SK-N-SH (cell line): ENCODE measurements around the gene HDAC7. TPM values are rescaled to one million over a fixed set of nuclear protein-coding genes. Genes with fewer than 3 reads are reported as not detected.

Experiments used
- CTCF ChIA-PET: fragments of 300-600, 350-600 bp; formaldehyde crosslinking; extraction: SDS; loops from one replicate; lab custom pipeline; 2021; lab: Yijun Ruan, JAX
- POLR2A ChIA-PET: fragments of 350-600 bp; sonication (Branson Sonifier 250); formaldehyde crosslinking; extraction: SDS; loops from one replicate; lab custom pipeline; 2020; ENCODE audit warnings: antibody characterized with exemption, inconsistent platforms; lab: Yijun Ruan, JAX
- DNase-seq: peaks from one replicate; pipeline ENCODE4 v3.0.0; 2012
- H2AFZ ChIP-seq: fragments of 200-600 bp; sonication (generic); 2 replicates; pipeline ENCODE4 v1.8.1; 2016; ENCODE audit warnings: antibody characterized with exemption, mild to moderate bottlenecking, low read depth
- H3F3A ChIP-seq: fragments of 200-600 bp; sonication (generic); replicated peaks from 2 replicates; pipeline ENCODE3; 2016; ENCODE audit warnings: antibody characterized with exemption, mild to moderate bottlenecking; ENCODE audit not compliant: insufficient read depth
- H3K27ac ChIP-seq, 2 experiments: fragments of 200-500 bp in 1 of 2; fragments of 200-600 bp in 1 of 2; sonication (Bioruptor generic) in 1 of 2; sonication (generic), shearing (Covaris generic) in 1 of 2; 2 replicates each; pipeline versions ENCODE4 v1.5.1 to v1.6.1; 2014 to 2016; ENCODE audit warnings: low read depth in 2 of 2, inconsistent platforms in 1 of 2, low read length in 1 of 2, mild to moderate bottlenecking in 1 of 2, mixed read lengths in 1 of 2
- H3K27me3 ChIP-seq: fragments of 200-600 bp; sonication (generic), shearing (Covaris generic); 2 replicates; pipeline ENCODE4 v1.6.1; 2016; ENCODE audit warnings: mixed run types; ENCODE audit not compliant: insufficient read depth
- H3K36me3 ChIP-seq, 2 experiments: fragments of 200-500 bp in 1 of 2; fragments of 200-600 bp in 1 of 2; sonication (Bioruptor generic) in 1 of 2; sonication (generic) in 1 of 2; replicated peaks in 1 of 2; 2 replicates each; pipeline versions ENCODE3 to v1.5.1; 2014 to 2016; ENCODE audit warnings: low read length in 1 of 2, mild to moderate bottlenecking in 1 of 2; ENCODE audit not compliant: insufficient read depth in 2 of 2, control insufficient read depth in 1 of 2
- H3K4me1 ChIP-seq, 2 experiments: fragments of 200-500 bp in 1 of 2; fragments of 200-600 bp in 1 of 2; sonication (Bioruptor generic) in 1 of 2; sonication (generic), shearing (Covaris generic) in 1 of 2; 2 replicates each; pipeline versions ENCODE4 v1.5.1 to v1.6.1; 2014 to 2016; ENCODE audit warnings: low read depth in 1 of 2, low read length in 1 of 2, mixed run types in 1 of 2; ENCODE audit not compliant: insufficient read depth in 2 of 2, control insufficient read depth in 1 of 2
- H3K4me2 ChIP-seq: fragments of 200-600 bp; sonication (generic), shearing (Covaris generic); 2 replicates; pipeline ENCODE4 v1.6.1; 2017; ENCODE audit warnings: mixed run types
- H3K4me3 ChIP-seq, 2 experiments: fragments of 200-500 bp in 1 of 2; fragments of 200-600 bp in 1 of 2; sonication (Bioruptor generic) in 1 of 2; sonication (generic), shearing (Covaris generic) in 1 of 2; 2 replicates each; pipeline versions ENCODE4 v1.5.1 to v1.8.1; 2014 to 2016; ENCODE audit warnings: low read depth in 2 of 2, inconsistent platforms in 1 of 2, low read length in 1 of 2, mild to moderate bottlenecking in 1 of 2, mixed read lengths in 1 of 2, moderate library complexity in 1 of 2
- H3K79me2 ChIP-seq: fragments of 200-600 bp; sonication (generic); 2 replicates; pipeline ENCODE4 v1.8.1; 2017; ENCODE audit warnings: mild to moderate bottlenecking; ENCODE audit not compliant: insufficient read depth
- H3K9ac ChIP-seq: fragments of 200-600 bp; sonication (generic); 2 replicates; pipeline ENCODE4 v1.6.1; 2017; ENCODE audit warnings: mixed run types
- H3K9me2 ChIP-seq: fragments of 200-600 bp; sonication (generic); 2 replicates; pipeline ENCODE4 v1.6.1; 2017; ENCODE audit warnings: mixed run types
- H3K9me3 ChIP-seq: fragments of 200-600 bp; sonication (generic); 2 replicates; pipeline ENCODE4 v1.6.1; 2017; ENCODE audit warnings: mixed run types, mild to moderate bottlenecking, moderate library complexity
- H4K20me1 ChIP-seq: fragments of 200-600 bp; sonication (generic); 2 replicates; pipeline ENCODE4 v1.6.1; 2017; ENCODE audit warnings: mild to moderate bottlenecking, mixed run types; ENCODE audit not compliant: insufficient read depth
- CHD2 ChIP-seq: fragments of 150-350 bp; IDR thresholded peaks from 2 replicates; pipeline ENCODE4 v1.6.1; 2018; ENCODE audit warnings: low read length; ENCODE audit not compliant: partially characterized antibody
- ELF1 ChIP-seq: IDR thresholded peaks from 2 replicates; pipeline ENCODE4 v1.4.0; 2012
- EP300 ChIP-seq, 2 experiments: IDR thresholded peaks; 2 replicates each; pipeline versions ENCODE4 v1.4.0 to v1.6.1; 2012; ENCODE audit warnings: borderline replicate concordance in 1 of 2, low read depth in 1 of 2, low read length in 1 of 2
- EZH2phosphoT487 ChIP-seq: fragments of 200-600 bp; sonication (generic); IDR thresholded peaks from 2 replicates; pipeline ENCODE4 v1.6.1; 2017; ENCODE audit warnings: low read depth, mixed run types, mild to moderate bottlenecking, antibody characterized with exemption, moderate library complexity, borderline replicate concordance
- FOXJ3 ChIP-seq: sonication (generic); formaldehyde crosslinking; IDR thresholded peaks from 2 replicates; pipeline ENCODE4 v1.5.1; 2020; ENCODE audit warnings: mild to moderate bottlenecking, missing genetic modification reagents
- FOXM1 ChIP-seq: IDR thresholded peaks from 2 replicates; pipeline ENCODE4 v1.4.0; 2012; ENCODE audit warnings: low read depth, mild to moderate bottlenecking
- GATA2 ChIP-seq: sonication (generic); formaldehyde crosslinking; IDR thresholded peaks from 2 replicates; pipeline ENCODE4 v1.5.0; 2020; ENCODE audit warnings: mild to moderate bottlenecking, missing genetic modification reagents
- IRF3 ChIP-seq: fragments of 150-350 bp; IDR thresholded peaks from 2 replicates; pipeline ENCODE4 v1.6.1; 2016; ENCODE audit warnings: mild to moderate bottlenecking, low read depth, low read length
- JUND ChIP-seq: IDR thresholded peaks from 2 replicates; pipeline ENCODE4 v1.4.0; 2012
- NFIC ChIP-seq: IDR thresholded peaks from 2 replicates; pipeline ENCODE4 v1.4.0; 2012; ENCODE audit warnings: borderline replicate concordance
- RAD21 ChIP-seq: IDR thresholded peaks from 2 replicates; pipeline ENCODE4 v1.6.1; 2012; ENCODE audit warnings: mild to moderate bottlenecking, low read length
- RFX5 ChIP-seq: IDR thresholded peaks from 2 replicates; pipeline ENCODE4 v1.6.1; 2012; ENCODE audit warnings: mild to moderate bottlenecking, improper control_type of control experiment, low read length
- SMC3 ChIP-seq: IDR thresholded peaks from 2 replicates; pipeline ENCODE4 v1.6.1; 2012; ENCODE audit warnings: low read depth, low read length, improper control_type of control experiment
- TEAD4 ChIP-seq: IDR thresholded peaks from 2 replicates; pipeline ENCODE4 v1.4.0; 2012; ENCODE audit warnings: mild to moderate bottlenecking, borderline replicate concordance; ENCODE audit not compliant: insufficient read depth
- WGBS: methylation state at CpG from one replicate; pipeline ENCODE4 v1.1.6; 2017; ENCODE audit warnings: low lambda C conversion rate; 5-methylcytosine and 5-hydroxymethylcytosine counted together
- polyA plus RNA-seq, 3 experiments: library from polyadenylated mRNA; depleted of rRNA; stranded (reverse); fragments of >200 nt; gene quantifications; 2 replicates each; pipeline ENCODE4 v1.2.3, GENCODE V29; 2012
- TF ChIP-seq, protein P1 (sequence below): IDR thresholded peaks from 2 replicates; pipeline ENCODE4 v1.6.1; 2012; ENCODE audit warnings: mild to moderate bottlenecking, low read depth, low read length, moderate library complexity

Gene HDAC7
- polyA plus RNA-seq, 1 of the 3 experiments (the other 2 are of a cell fraction), result 51.0 TPM

GRCh38 chr12:47834199-47834903, 14.6 kb upstream of the HDAC7 start (continued):
- TF ChIP-seq FOXJ3 (CRISPR knock-in tag), result no peak

DNA sequence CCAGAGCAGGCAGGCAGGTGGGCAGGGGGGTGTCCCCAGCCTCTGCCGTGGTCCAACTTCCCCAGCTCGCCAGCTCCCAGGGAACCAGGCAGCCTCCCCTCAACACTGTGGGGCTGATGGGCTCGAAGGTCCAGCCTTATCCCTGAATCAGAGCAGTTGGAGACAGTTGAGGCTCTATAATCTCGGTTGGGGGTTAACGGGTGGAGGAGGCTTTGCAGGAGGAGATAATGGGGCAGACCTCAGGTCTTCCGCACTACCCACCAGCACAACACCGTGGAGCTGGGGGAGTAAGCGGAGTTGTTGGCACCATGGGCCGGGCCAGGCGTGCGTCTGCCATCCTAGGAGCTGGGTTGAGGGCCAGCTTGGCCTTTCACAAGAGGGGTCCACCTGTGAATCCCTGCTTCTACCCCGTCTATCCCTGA, 13.9 kb upstream of the HDAC7 start:
- H3K4me1 ChIP-seq, result peaks cover 5 to 11% of the 10 kb centered on the region in 2 experiments; a peak in 3 of 4 replicates
- ChIA-PET CTCF (interaction anchor here (0.9 to 25.6 kb wide), 11 partner anchors 13 to 182 kb away, joined by 4 to 458 read pairs (median 5); partner anchors contain the start of genes HDAC7, RAPGEF3, RPAP3 and SLC48A1), POLR2A (no interaction called here)

More for the DNA sequence above, 13.9 kb upstream of the HDAC7 start:
- TF ChIP-seq RFX5 (no peak), EZH2phosphoT487 (no peak), ELF1 (no peak), FOXM1 (no peak), RAD21 (no peak), GATA2 (CRISPR knock-in tag) (no peak), SMC3 (no peak), NFIC (no peak), CHD2 (no peak), TEAD4 (no peak), JUND (no peak), EP300 (IDR thresholded peaks at IDR 0.05; ENCODE audit: borderline replicate concordance in 1 of 2, low read depth in 1 of 2, low read length in 1 of 2) (no peak), IRF3 (no peak)
- TF ChIP-seq, protein P1, sequence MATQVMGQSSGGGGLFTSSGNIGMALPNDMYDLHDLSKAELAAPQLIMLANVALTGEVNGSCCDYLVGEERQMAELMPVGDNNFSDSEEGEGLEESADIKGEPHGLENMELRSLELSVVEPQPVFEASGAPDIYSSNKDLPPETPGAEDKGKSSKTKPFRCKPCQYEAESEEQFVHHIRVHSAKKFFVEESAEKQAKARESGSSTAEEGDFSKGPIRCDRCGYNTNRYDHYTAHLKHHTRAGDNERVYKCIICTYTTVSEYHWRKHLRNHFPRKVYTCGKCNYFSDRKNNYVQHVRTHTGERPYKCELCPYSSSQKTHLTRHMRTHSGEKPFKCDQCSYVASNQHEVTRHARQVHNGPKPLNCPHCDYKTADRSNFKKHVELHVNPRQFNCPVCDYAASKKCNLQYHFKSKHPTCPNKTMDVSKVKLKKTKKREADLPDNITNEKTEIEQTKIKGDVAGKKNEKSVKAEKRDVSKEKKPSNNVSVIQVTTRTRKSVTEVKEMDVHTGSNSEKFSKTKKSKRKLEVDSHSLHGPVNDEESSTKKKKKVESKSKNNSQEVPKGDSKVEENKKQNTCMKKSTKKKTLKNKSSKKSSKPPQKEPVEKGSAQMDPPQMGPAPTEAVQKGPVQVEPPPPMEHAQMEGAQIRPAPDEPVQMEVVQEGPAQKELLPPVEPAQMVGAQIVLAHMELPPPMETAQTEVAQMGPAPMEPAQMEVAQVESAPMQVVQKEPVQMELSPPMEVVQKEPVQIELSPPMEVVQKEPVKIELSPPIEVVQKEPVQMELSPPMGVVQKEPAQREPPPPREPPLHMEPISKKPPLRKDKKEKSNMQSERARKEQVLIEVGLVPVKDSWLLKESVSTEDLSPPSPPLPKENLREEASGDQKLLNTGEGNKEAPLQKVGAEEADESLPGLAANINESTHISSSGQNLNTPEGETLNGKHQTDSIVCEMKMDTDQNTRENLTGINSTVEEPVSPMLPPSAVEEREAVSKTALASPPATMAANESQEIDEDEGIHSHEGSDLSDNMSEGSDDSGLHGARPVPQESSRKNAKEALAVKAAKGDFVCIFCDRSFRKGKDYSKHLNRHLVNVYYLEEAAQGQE, result no peak
- DNase-seq, result no peak
- Histone ChIP-seq H3K9me2 (no peaks in the 10 kb centered on the region), H3F3A (no peaks in the 10 kb centered on the region), H2AFZ (no peak overlapping the region), H3K9ac (no peak overlapping the region), H4K20me1 (no peaks in the 10 kb centered on the region), H3K27ac (no peak overlapping the region), H3K9me3 (no peaks in the 10 kb centered on the region), H3K36me3 (no peaks in the 10 kb centered on the region), H3K27me3 (no peaks in the 10 kb centered on the region), H3K79me2 (no peaks in the 10 kb centered on the region), H3K4me3 (no peak overlapping the region), H3K4me2 (no peak overlapping the region)
- 79% methylated on average over 12 of the region's 12 CpGs for WGBS
